Endothelial cell of umbilical vein (primary cell): ENCODE measurements around the gene CETN3. TPM values are rescaled to one million over a fixed set of nuclear protein-coding genes. Genes with fewer than 3 reads are reported as not detected.

Experiments used
- BruUV-seq: library from RNA; stranded (reverse); fragments of 400-500 nt; replicated peaks from 2 replicates; lab custom pipeline; 2021; lab: Mats Ljungman, UMichigan
- CTCF ChIA-PET: fragments of 300-600, 350-600 bp; sonication (Branson Sonifier 250); formaldehyde crosslinking; loops from one replicate; lab custom pipeline; 2021; ENCODE audit warnings: antibody characterized with exemption, inconsistent platforms; lab: Charles Lee
- POLR2A ChIA-PET: fragments of 300-600, 350-600 bp; sonication (Branson Sonifier 250); formaldehyde crosslinking; loops from one replicate; lab custom pipeline; 2021; ENCODE audit warnings: antibody characterized with exemption, inconsistent platforms; lab: Charles Lee
- DNase-seq: peaks from one replicate; pipeline ENCODE4 v3.0.0-alpha.2; 2011; ENCODE audit warnings: low read depth, low spot score
- FAIRE-seq: peaks from 2 replicates; lab custom pipeline; 2011; peaks lifted over from hg19 to GRCh38; lab: Jason Lieb, UNC
- H2AFZ ChIP-seq: 2 replicates; pipeline ENCODE4 v1.6.0; 2012; ENCODE audit warnings: low read depth, low read length, control low read depth, inconsistent platforms
- H3K27ac ChIP-seq: 2 replicates; pipeline ENCODE4 v1.5.1; 2011; ENCODE audit warnings: low read depth, mild to moderate bottlenecking, control low read depth, low read length, moderate library complexity; ENCODE audit not compliant: insufficient read depth
- H3K27me3 ChIP-seq, 2 experiments: 2 replicates each; pipeline versions ENCODE4 v1.6.0 to v1.6.1; 2011; ENCODE audit warnings: low read length in 2 of 2, mixed read lengths in 1 of 2; ENCODE audit not compliant: control insufficient read depth in 2 of 2, insufficient read depth in 2 of 2
- H3K36me3 ChIP-seq, 2 experiments: 2 replicates in 1 of 2; 3 replicates in 1 of 2; pipeline ENCODE4 v1.5.1; 2011; ENCODE audit warnings: low read length in 2 of 2, mild to moderate bottlenecking in 1 of 2, moderate library complexity in 1 of 2; ENCODE audit not compliant: control insufficient read depth in 2 of 2, insufficient read depth in 2 of 2; ENCODE audit errors: extremely low read depth in 1 of 2
- H3K4me1 ChIP-seq: 3 replicates; pipeline ENCODE4 v1.5.1; 2011; ENCODE audit warnings: mild to moderate bottlenecking, low read length; ENCODE audit not compliant: control insufficient read depth, insufficient read depth; ENCODE audit errors: extremely low read depth
- H3K4me2 ChIP-seq: 2 replicates; pipeline ENCODE4 v1.6.1; 2011; ENCODE audit warnings: low read length, control low read depth, mixed read lengths; ENCODE audit not compliant: insufficient read depth
- H3K4me3 ChIP-seq, 3 experiments: fragments of 200-600 bp in 1 of 3; sonication (generic), shearing (Covaris generic) in 1 of 3; replicated peaks in 1 of 3; 2 replicates each; pipeline ENCODE4 v1.5.1; 2011 to 2016; ENCODE audit warnings: control low read depth in 3 of 3, low read length in 3 of 3, mild to moderate bottlenecking in 2 of 3, inconsistent platforms in 1 of 3, low read depth in 1 of 3, moderate library complexity in 1 of 3; ENCODE audit not compliant: insufficient read depth in 1 of 3
- H3K79me2 ChIP-seq: 2 replicates; pipeline ENCODE4 v1.6.0; 2012; ENCODE audit warnings: low read length, inconsistent platforms; ENCODE audit not compliant: control insufficient read depth, insufficient read depth
- H3K9ac ChIP-seq: replicated peaks from 2 replicates; pipeline ENCODE3; 2011; ENCODE audit warnings: low read length, control low read depth; ENCODE audit not compliant: insufficient read depth; ENCODE audit errors: extremely low read depth
- H3K9me1 ChIP-seq: replicated peaks from 3 replicates; pipeline ENCODE4 v1.6.0; 2011; ENCODE audit warnings: mild to moderate bottlenecking, low read length; ENCODE audit not compliant: control insufficient read depth, insufficient read depth; ENCODE audit errors: extremely low read depth
- H3K9me3 ChIP-seq: replicated peaks from 2 replicates; pipeline ENCODE4 v1.5.1; 2012; ENCODE audit warnings: low read length, inconsistent platforms; ENCODE audit not compliant: control insufficient read depth, insufficient read depth
- H4K20me1 ChIP-seq: replicated peaks from 2 replicates; pipeline ENCODE3; 2011; ENCODE audit warnings: mild to moderate bottlenecking, low read length; ENCODE audit not compliant: control insufficient read depth, insufficient read depth; ENCODE audit errors: extremely low read depth
- EZH2 ChIP-seq: IDR thresholded peaks from 2 replicates; pipeline ENCODE4 v1.6.1; 2012; ENCODE audit warnings: borderline replicate concordance, low read depth, mild to moderate bottlenecking, moderate library complexity, low read length, inconsistent platforms; ENCODE audit not compliant: severe bottlenecking
- FOS ChIP-seq: IDR thresholded peaks from 2 replicates; pipeline ENCODE4 v1.6.1; 2011; ENCODE audit warnings: mild to moderate bottlenecking, low read length, moderate library complexity, borderline replicate concordance; ENCODE audit not compliant: insufficient read depth
- GATA2 ChIP-seq: IDR thresholded peaks from 2 replicates; pipeline ENCODE4 v1.7.0; 2011; ENCODE audit warnings: low read depth, mild to moderate bottlenecking, moderate library complexity, mixed read lengths, low read length; ENCODE audit not compliant: insufficient read length, insufficient read depth
- JUN ChIP-seq: IDR thresholded peaks from 2 replicates; pipeline ENCODE4 v1.6.1; 2011; ENCODE audit warnings: borderline replicate concordance, low read depth; ENCODE audit not compliant: insufficient read length, insufficient read depth
- MYC ChIP-seq: IDR thresholded peaks from one replicate; pipeline ENCODE4 v1.6.1; 2011; ENCODE audit warnings: mild to moderate bottlenecking, low read depth, low read length
- POLR2A ChIP-seq: IDR thresholded peaks from 2 replicates; pipeline ENCODE4 v1.6.1; 2012; ENCODE audit warnings: low read depth, mild to moderate bottlenecking, control low read depth, low read length
- POLR2AphosphoS5 ChIP-seq: IDR thresholded peaks from 2 replicates; pipeline ENCODE4 v1.6.1; 2012; ENCODE audit warnings: low read depth, mild to moderate bottlenecking, control low read depth, low read length, moderate library complexity; ENCODE audit not compliant: insufficient read depth
- dilution Hi-C: fragments of 300-500 bp; cut with MboI; formaldehyde crosslinking; loops from one replicate; pipeline ENCODE4 v1.15.0; 2019; ENCODE audit warnings: low sequenced_read_pairs; ENCODE audit not compliant: extremely low pct_ligation_motif_present
- intact Hi-C: fragments of 100-400 bp; cut with micrococcal nuclease; formaldehyde crosslinking; loops from one replicate; pipeline ENCODE4 v1.10.0; 2022
- polyA plus RNA-seq, 4 experiments: library from polyadenylated mRNA; depleted of rRNA in 3 of 4; stranded (reverse) in 3 of 4; unstranded in 1 of 4; fragments of >200 nt; gene quantifications; 2 replicates each; pipeline versions ENCODE4 v1.2.1 to v1.2.3, GENCODE V29; 2011 to 2012; ENCODE audit warnings: missing spikeins in 1 of 4
- total RNA-seq: library from RNA; stranded (reverse); gene quantifications from 2 replicates; pipeline ENCODE4 v1.2.3, GENCODE V29; 2021
- TF ChIP-seq, protein P1 (sequence below), 2 donors: IDR thresholded peaks; 1 replicate in 1 of 2; 2 replicates in 1 of 2; pipeline ENCODE4 v1.5.1; 2011; ENCODE audit warnings: low read length in 2 of 2, mild to moderate bottlenecking in 2 of 2, moderate library complexity in 2 of 2, control low read depth in 1 of 2, inconsistent platforms in 1 of 2, low read depth in 1 of 2; ENCODE audit not compliant: insufficient read depth in 1 of 2; ENCODE audit errors: extremely low read depth in 1 of 2
- TF ChIP-seq, protein P2 (sequence below): IDR thresholded peaks from 2 replicates; pipeline ENCODE4 v1.6.1; 2011; ENCODE audit not compliant: insufficient read depth, insufficient read length

Gene CETN3
- total and polyA plus RNA-seq, 2 donors (not counting 3 experiments of a cell fraction or from before 2014, with no cell fraction given) = 2.2 to 17.3 TPM

DNA sequence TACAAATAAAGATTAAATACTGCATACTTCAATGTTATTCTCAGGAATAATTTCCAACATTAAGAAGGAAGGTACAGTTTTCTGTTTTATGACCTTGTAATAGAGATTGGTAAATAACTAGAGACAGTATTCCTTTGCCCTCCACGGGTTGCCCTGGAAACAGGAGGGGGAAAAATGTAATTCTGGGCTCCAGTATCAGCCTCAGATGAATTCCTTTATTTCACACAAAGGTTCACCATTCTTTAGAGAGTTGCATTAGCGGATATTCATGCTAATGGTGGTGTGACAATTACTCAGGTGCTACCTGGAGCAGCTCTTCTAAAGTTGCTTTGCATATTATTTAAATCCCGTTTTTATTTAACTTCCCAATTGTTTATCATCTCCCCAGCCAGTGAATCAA is 42.6 kb downstream of the CETN3 start:
- Histone ChIP-seq H4K20me1 (no peaks in the 10 kb centered on the region), H3K9me3 (no peaks in the 10 kb centered on the region), H2AFZ (no peak overlapping the region), H3K4me1 (no peaks in the 10 kb centered on the region), H3K36me3 (no peaks in the 10 kb centered on the region), H3K4me3 (no peak overlapping the region), H3K27me3 (no peaks in the 10 kb centered on the region), H3K27ac (no peak overlapping the region), H3K4me2 (no peak overlapping the region), H3K9ac (no peak overlapping the region), H3K9me1 (no peaks in the 10 kb centered on the region), H3K79me2 (no peaks in the 10 kb centered on the region)
- TF ChIP-seq, protein P1, sequence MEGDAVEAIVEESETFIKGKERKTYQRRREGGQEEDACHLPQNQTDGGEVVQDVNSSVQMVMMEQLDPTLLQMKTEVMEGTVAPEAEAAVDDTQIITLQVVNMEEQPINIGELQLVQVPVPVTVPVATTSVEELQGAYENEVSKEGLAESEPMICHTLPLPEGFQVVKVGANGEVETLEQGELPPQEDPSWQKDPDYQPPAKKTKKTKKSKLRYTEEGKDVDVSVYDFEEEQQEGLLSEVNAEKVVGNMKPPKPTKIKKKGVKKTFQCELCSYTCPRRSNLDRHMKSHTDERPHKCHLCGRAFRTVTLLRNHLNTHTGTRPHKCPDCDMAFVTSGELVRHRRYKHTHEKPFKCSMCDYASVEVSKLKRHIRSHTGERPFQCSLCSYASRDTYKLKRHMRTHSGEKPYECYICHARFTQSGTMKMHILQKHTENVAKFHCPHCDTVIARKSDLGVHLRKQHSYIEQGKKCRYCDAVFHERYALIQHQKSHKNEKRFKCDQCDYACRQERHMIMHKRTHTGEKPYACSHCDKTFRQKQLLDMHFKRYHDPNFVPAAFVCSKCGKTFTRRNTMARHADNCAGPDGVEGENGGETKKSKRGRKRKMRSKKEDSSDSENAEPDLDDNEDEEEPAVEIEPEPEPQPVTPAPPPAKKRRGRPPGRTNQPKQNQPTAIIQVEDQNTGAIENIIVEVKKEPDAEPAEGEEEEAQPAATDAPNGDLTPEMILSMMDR (IDR thresholded peaks at IDR 0.05; ENCODE audit: extremely low read depth in 1 of 2, insufficient read depth in 1 of 2, low read depth in 1 of 2, low read length in 2 of 2) = no peak
- no peak for TF ChIP-seq FOS
- TF ChIP-seq GATA2 = no peak
- no peak for TF ChIP-seq POLR2A
- TF ChIP-seq MYC = no peak
- TF ChIP-seq EZH2 = no peak
- no peak for TF ChIP-seq POLR2AphosphoS5
- TF ChIP-seq JUN = no peak
- TF ChIP-seq, protein P2, sequence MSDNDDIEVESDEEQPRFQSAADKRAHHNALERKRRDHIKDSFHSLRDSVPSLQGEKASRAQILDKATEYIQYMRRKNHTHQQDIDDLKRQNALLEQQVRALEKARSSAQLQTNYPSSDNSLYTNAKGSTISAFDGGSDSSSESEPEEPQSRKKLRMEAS = no peak
- dilution Hi-C loops = no loop called here
- FAIRE-seq (no peak), DNase-seq (no peak)
- intact Hi-C loops = no loop called here
- CTCF ChIA-PET = no interaction called here
- BruUV-seq = no TSS peak
- POLR2A ChIA-PET = no interaction called here
